Endothelial cell of umbilical vein (primary cell): ENCODE data around the gene HAGH.

Source experiments
- POLR2A ChIP-seq: IDR thresholded peaks from 2 replicates; pipeline ENCODE4 v1.6.1; 2012; ENCODE audit warnings: low read depth, mild to moderate bottlenecking, control low read depth, low read length
- POLR2AphosphoS5 ChIP-seq: IDR thresholded peaks from 2 replicates; pipeline ENCODE4 v1.6.1; 2012; ENCODE audit warnings: low read depth, mild to moderate bottlenecking, control low read depth, low read length, moderate library complexity; ENCODE audit not compliant: insufficient read depth
- TF ChIP-seq, protein P1 (sequence below), 2 donors: IDR thresholded peaks; 1 replicate in 1 of 2; 2 replicates in 1 of 2; pipeline ENCODE4 v1.5.1; 2011; ENCODE audit warnings: low read length in 2 of 2, mild to moderate bottlenecking in 2 of 2, moderate library complexity in 2 of 2, control low read depth in 1 of 2, inconsistent platforms in 1 of 2, low read depth in 1 of 2; ENCODE audit not compliant: insufficient read depth in 1 of 2; ENCODE audit errors: extremely low read depth in 1 of 2

DNA sequence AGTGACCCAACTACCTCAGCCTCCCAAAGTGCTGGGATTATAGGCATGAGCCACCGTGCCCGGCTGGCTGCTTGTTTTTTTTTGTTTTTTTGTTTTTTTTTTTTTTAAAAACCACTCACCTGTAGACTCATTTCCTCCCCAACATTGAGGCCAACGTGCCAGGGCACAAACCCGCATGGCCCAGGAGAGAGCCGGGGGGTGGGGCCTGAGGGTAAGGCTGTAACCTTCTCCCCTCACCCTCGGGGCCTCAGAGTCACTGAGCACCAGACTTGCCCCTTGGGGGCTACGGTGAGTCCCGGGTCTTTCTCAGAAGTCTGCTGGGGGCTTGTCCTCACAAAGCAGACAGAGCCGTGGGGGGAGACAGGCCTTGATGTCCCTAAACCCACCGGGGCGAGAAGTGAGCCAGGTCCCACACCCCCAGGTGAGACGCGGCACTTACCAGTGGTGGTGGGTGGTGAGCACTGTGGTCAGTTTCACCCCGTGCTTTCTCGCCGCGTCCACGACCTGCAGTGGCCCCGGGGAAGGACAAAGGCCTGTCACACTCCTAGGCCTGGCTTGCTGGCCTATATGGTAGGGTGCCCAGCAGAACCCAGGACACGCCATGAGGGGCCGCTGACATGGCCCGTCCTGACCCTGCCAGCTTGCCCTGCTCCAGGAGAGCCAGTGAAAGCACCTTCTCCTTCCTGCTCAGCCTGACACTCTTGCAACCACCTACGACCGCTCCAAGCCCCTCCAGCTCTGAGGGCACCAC is 4.6 kb downstream of the HAGH start:
- TF ChIP-seq POLR2A, result no peak
- TF ChIP-seq POLR2AphosphoS5, result no peak
- TF ChIP-seq, protein P1, sequence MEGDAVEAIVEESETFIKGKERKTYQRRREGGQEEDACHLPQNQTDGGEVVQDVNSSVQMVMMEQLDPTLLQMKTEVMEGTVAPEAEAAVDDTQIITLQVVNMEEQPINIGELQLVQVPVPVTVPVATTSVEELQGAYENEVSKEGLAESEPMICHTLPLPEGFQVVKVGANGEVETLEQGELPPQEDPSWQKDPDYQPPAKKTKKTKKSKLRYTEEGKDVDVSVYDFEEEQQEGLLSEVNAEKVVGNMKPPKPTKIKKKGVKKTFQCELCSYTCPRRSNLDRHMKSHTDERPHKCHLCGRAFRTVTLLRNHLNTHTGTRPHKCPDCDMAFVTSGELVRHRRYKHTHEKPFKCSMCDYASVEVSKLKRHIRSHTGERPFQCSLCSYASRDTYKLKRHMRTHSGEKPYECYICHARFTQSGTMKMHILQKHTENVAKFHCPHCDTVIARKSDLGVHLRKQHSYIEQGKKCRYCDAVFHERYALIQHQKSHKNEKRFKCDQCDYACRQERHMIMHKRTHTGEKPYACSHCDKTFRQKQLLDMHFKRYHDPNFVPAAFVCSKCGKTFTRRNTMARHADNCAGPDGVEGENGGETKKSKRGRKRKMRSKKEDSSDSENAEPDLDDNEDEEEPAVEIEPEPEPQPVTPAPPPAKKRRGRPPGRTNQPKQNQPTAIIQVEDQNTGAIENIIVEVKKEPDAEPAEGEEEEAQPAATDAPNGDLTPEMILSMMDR (IDR thresholded peaks at IDR 0.05; ENCODE audit: extremely low read depth in 1 of 2, insufficient read depth in 1 of 2, low read depth in 1 of 2, low read length in 2 of 2), result no peak
